ENCODE data around the gene SDCBP2.

- no peak for TF ChIP-seq CTCF (IDR thresholded peaks at IDR 0.05)
- no peak for TF ChIP-seq ZFX (IDR thresholded peaks at IDR 0.05; ENCODE audit: borderline replicate concordance)
Observed at GRCh38 chr20:1312904-1313235, 16.1 kb downstream of the SDCBP2 start.

All from 22Rv1 (cell line).